Activated T-cell treated with anti-CD3 and anti-CD28 coated beads, Interleukin-2, amount 50 U/mL, for 4 hours (primary cell): ENCODE data around the gene RCAN3. TPM values are rescaled to one million over a fixed set of nuclear protein-coding genes. Genes with fewer than 3 reads are reported as not detected.
"Not testable (repeated sequence)": the region's sequence is repeated elsewhere in the genome, so short reads cannot be mapped to it uniquely, and the experiment has no call there.

Source experiments
- ATAC-seq, 2 donors: fragments of 200-7000 bp; cut with Tn5 transposase; one replicate each; pipeline ENCODE4 v1.10.0; 2021
- DNase-seq: peaks from one replicate; pipeline ENCODE4 v3.0.0-alpha.2; 2020
- H3K27me3 Mint-ChIP-seq: one replicate; pipeline ENCODE4 v1.8.0; 2021; ENCODE audit warnings: low read depth, mixed read lengths
- H3K36me3 Mint-ChIP-seq: one replicate; pipeline ENCODE4 v1.8.0; 2022; ENCODE audit warnings: mixed read lengths; ENCODE audit not compliant: insufficient read depth
- H3K4me1 Mint-ChIP-seq: one replicate; pipeline ENCODE4 v1.8.0; 2021; ENCODE audit warnings: low read depth, mixed read lengths
- H3K4me3 Mint-ChIP-seq: one replicate; pipeline ENCODE4 v1.8.0; 2021; ENCODE audit warnings: mild to moderate bottlenecking, moderate library complexity, mixed read lengths
- H3K9me3 Mint-ChIP-seq: one replicate; pipeline ENCODE4 v1.8.0; 2021; ENCODE audit warnings: mixed read lengths
- total RNA-seq, 3 donors: library from RNA; stranded (reverse); gene quantifications; one replicate each; pipeline ENCODE4 v1.2.1, GENCODE V29; 2021

Gene RCAN3
- total RNA-seq, 3 donors from 2014 or later: 45.0 to 51.7 (median 47.4) TPM

- no peak for DNase-seq
- H3K4me1 Mint-ChIP-seq: peaks cover 76% of the 10 kb centered on the region
Observed at GRCh38 chr1:24540906-24541710, 38.5 kb downstream of the RCAN3 start.

GRCh38 chr1:24541711-24542346 lies 39.2 kb downstream of the RCAN3 start:
- Mint-ChIP-seq H3K36me3 (peaks cover 5% of the 10 kb centered on the region), H3K4me1 (peaks cover 69% of the 10 kb centered on the region), H3K4me3 (peak overlapping the region; percentile 33), H3K9me3 (no peaks in the 10 kb centered on the region), H3K27me3 (no peaks in the 10 kb centered on the region)
- ATAC-seq (no peak), DNase-seq (no peak)

More at GRCh38 chr1:24540906-24541710, 38.5 kb downstream of the RCAN3 start:
- Mint-ChIP-seq H3K36me3 (peaks cover 10% of the 10 kb centered on the region), H3K4me3 (peak overlapping the region; percentile 36), H3K9me3 (no peaks in the 10 kb centered on the region), H3K27me3 (no peaks in the 10 kb centered on the region)
- ATAC-seq: peak; percentile 64 to 65

- H3K4me3 Mint-ChIP-seq: no peak overlapping the region
- H3K27me3 Mint-ChIP-seq: no peaks in the 10 kb centered on the region
- H3K4me1 Mint-ChIP-seq: peaks cover 51% of the 10 kb centered on the region
- ATAC-seq: no peak
- no peaks in the 10 kb centered on the region for H3K36me3 Mint-ChIP-seq
- DNase-seq: no peak
- H3K9me3 Mint-ChIP-seq: no peaks in the 10 kb centered on the region
Observed at GRCh38 chr1:24544239-24544638, 41.6 kb downstream of the RCAN3 start.

GRCh38 chr1:24545662-24546061 lies 43.0 kb downstream of the RCAN3 start:
- Mint-ChIP-seq H3K4me3 (no peak overlapping the region), H3K4me1 (peaks cover 37% of the 10 kb centered on the region), H3K9me3 (no peaks in the 10 kb centered on the region), H3K27me3 (no peaks in the 10 kb centered on the region), H3K36me3 (no peaks in the 10 kb centered on the region)
- DNase-seq: no peak
- ATAC-seq: no peak

GRCh38 chr1:24547195-24547594 lies 44.6 kb downstream of the RCAN3 start:
- Mint-ChIP-seq H3K4me3 (no peak overlapping the region), H3K27me3 (no peaks in the 10 kb centered on the region), H3K4me1 (peaks cover 23% of the 10 kb centered on the region), H3K9me3 (no peaks in the 10 kb centered on the region), H3K36me3 (no peaks in the 10 kb centered on the region)
- ATAC-seq: no peak
- no peak for DNase-seq

GRCh38 chr1:24548070-24548469 lies 45.4 kb downstream of the RCAN3 start:
- no peaks in the 10 kb centered on the region for H3K27me3 Mint-ChIP-seq
- H3K4me3 Mint-ChIP-seq: no peak overlapping the region
- ATAC-seq: no peak
- peaks cover 20% of the 10 kb centered on the region for H3K4me1 Mint-ChIP-seq
- DNase-seq: no peak
- H3K36me3 Mint-ChIP-seq: no peaks in the 10 kb centered on the region
- H3K9me3 Mint-ChIP-seq: no peaks in the 10 kb centered on the region

GRCh38 chr1:24549210-24549609 lies 46.6 kb downstream of the RCAN3 start:
- H3K4me3 Mint-ChIP-seq, DNase-seq, H3K9me3 Mint-ChIP-seq, H3K27me3 Mint-ChIP-seq, H3K36me3 Mint-ChIP-seq, ATAC-seq: not testable (repeated sequence)
- H3K4me1 Mint-ChIP-seq: peaks cover 20% of the 10 kb centered on the region

- DNase-seq (no peak), ATAC-seq (no peak)
- peaks cover 9% of the 10 kb centered on the region for H3K4me1 Mint-ChIP-seq
- no peaks in the 10 kb centered on the region for H3K9me3 Mint-ChIP-seq
- no peaks in the 10 kb centered on the region for H3K36me3 Mint-ChIP-seq
- H3K27me3 Mint-ChIP-seq: peaks cover 2% of the 10 kb centered on the region
- H3K4me3 Mint-ChIP-seq: no peak overlapping the region
Observed at GRCh38 chr1:24551290-24551959, 48.8 kb downstream of the RCAN3 start.

GRCh38 chr1:24551960-24552571 lies 49.4 kb downstream of the RCAN3 start:
- DNase-seq (no peak), ATAC-seq (no peak)
- no peak overlapping the region for H3K4me3 Mint-ChIP-seq
- H3K36me3 Mint-ChIP-seq: no peaks in the 10 kb centered on the region
- no peaks in the 10 kb centered on the region for H3K9me3 Mint-ChIP-seq
- H3K4me1 Mint-ChIP-seq: peaks cover 14% of the 10 kb centered on the region
- peaks cover 5% of the 10 kb centered on the region for H3K27me3 Mint-ChIP-seq

- Mint-ChIP-seq H3K9me3 (no peaks in the 10 kb centered on the region), H3K36me3 (no peaks in the 10 kb centered on the region), H3K4me3 (no peak overlapping the region), H3K27me3 (peaks cover 14% of the 10 kb centered on the region), H3K4me1 (peaks cover 14% of the 10 kb centered on the region)
- DNase-seq (no peak), ATAC-seq (no peak)
Observed at GRCh38 chr1:24553931-24554330, 51.3 kb downstream of the RCAN3 start.

GRCh38 chr1:24554714-24555113 lies 52.1 kb downstream of the RCAN3 start:
- Mint-ChIP-seq H3K27me3 (peaks cover 14% of the 10 kb centered on the region), H3K9me3 (no peaks in the 10 kb centered on the region)

GRCh38 chr1:24555591-24556413 lies 53.2 kb downstream of the RCAN3 start, which contains the start of gene NCMAP:
TSS of gene NCMAP (plus strand) at chr1:24556087. CDS start at chr1:24595431, 39,344 bp downstream.
- Mint-ChIP-seq H3K4me3 (peak within 1 kb of the TSS; percentile 75), H3K27me3 (peaks cover 18% of the 10 kb centered on the region), H3K9me3 (no peaks in the 10 kb centered on the region), H3K36me3 (no peaks in the 10 kb centered on the region), H3K4me1 (peaks cover 14% of the 10 kb centered on the region)
- DNase-seq (peak; percentile 46), ATAC-seq (peak; percentile 84 to 87)

More at GRCh38 chr1:24554714-24555113, 52.1 kb downstream of the RCAN3 start:
- no peaks in the 10 kb centered on the region for H3K36me3 Mint-ChIP-seq
- ATAC-seq (no peak), DNase-seq (no peak)
- no peak overlapping the region for H3K4me3 Mint-ChIP-seq
- H3K4me1 Mint-ChIP-seq: peaks cover 14% of the 10 kb centered on the region

GRCh38 chr1:24556414-24556795 lies 53.8 kb downstream of the RCAN3 start:
- no peak for ATAC-seq
- Mint-ChIP-seq H3K4me3 (peak overlapping the region; percentile 63), H3K4me1 (peaks cover 14% of the 10 kb centered on the region)

More at GRCh38 chr1:24556414-24556795, 53.8 kb downstream of the RCAN3 start:
- Mint-ChIP-seq H3K27me3 (peaks cover 18% of the 10 kb centered on the region), H3K9me3 (no peaks in the 10 kb centered on the region), H3K36me3 (no peaks in the 10 kb centered on the region)
- no peak for DNase-seq
